Ovary (tissue), 3 donors: ENCODE measurements around the gene CROCC.
"Not testable (repeated sequence)": the region's sequence is repeated elsewhere in the genome, so short reads cannot be mapped to it uniquely, and the experiment has no call there.

Experiments
- EP300 ChIP-seq: sonication (generic); formaldehyde crosslinking; IDR thresholded peaks from one replicate; pipeline ENCODE4 v1.6.1; 2017; ENCODE audit warnings: antibody characterized with exemption
- TF ChIP-seq, protein P1 (sequence below), 3 donors: fragments of 450-650 bp in 2 of 3; fragments of 200-600 bp in 1 of 3; IDR thresholded peaks; one replicate each; pipeline versions ENCODE4 v1.5.1 to v1.8.0; 2016 to 2022; ENCODE audit warnings: antibody characterized with exemption in 3 of 3, mild to moderate bottlenecking in 1 of 3
- donor health status: DM: no; HTN: no; CAD: no.

DNA sequence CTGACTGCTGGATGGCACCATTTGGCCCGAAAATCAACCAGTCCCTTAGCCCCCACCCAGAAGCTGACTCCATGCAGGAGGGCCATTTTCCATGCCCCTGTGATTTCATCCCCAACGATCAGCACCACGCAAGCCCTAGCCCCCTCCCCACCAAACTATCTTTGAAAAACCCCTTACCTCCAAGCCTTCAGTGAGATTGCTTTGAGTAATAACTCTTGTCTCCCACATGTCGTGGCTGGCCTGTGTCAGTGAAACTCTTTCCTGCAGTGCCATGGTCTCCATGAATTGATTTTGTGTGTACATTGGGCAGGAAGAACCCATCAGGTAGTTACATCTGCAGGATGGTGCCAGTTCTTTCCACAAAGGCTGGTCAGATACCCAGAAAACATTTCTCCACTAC is 27.9 kb upstream of the CROCC start:
- TF ChIP-seq, protein P1, sequence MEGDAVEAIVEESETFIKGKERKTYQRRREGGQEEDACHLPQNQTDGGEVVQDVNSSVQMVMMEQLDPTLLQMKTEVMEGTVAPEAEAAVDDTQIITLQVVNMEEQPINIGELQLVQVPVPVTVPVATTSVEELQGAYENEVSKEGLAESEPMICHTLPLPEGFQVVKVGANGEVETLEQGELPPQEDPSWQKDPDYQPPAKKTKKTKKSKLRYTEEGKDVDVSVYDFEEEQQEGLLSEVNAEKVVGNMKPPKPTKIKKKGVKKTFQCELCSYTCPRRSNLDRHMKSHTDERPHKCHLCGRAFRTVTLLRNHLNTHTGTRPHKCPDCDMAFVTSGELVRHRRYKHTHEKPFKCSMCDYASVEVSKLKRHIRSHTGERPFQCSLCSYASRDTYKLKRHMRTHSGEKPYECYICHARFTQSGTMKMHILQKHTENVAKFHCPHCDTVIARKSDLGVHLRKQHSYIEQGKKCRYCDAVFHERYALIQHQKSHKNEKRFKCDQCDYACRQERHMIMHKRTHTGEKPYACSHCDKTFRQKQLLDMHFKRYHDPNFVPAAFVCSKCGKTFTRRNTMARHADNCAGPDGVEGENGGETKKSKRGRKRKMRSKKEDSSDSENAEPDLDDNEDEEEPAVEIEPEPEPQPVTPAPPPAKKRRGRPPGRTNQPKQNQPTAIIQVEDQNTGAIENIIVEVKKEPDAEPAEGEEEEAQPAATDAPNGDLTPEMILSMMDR (IDR thresholded peaks at IDR 0.05) = not testable (repeated sequence)
- not testable (repeated sequence) for TF ChIP-seq EP300
